Measurements from ENCODE around the gene IGF2R. TPM values are rescaled to one million over a fixed set of nuclear protein-coding genes. Genes with fewer than 3 reads are reported as not detected.

Gene IGF2R
- total RNA-seq, 4 donors from 2014 or later: 38.2 to 56.1 (median 52.0) TPM

DNA sequence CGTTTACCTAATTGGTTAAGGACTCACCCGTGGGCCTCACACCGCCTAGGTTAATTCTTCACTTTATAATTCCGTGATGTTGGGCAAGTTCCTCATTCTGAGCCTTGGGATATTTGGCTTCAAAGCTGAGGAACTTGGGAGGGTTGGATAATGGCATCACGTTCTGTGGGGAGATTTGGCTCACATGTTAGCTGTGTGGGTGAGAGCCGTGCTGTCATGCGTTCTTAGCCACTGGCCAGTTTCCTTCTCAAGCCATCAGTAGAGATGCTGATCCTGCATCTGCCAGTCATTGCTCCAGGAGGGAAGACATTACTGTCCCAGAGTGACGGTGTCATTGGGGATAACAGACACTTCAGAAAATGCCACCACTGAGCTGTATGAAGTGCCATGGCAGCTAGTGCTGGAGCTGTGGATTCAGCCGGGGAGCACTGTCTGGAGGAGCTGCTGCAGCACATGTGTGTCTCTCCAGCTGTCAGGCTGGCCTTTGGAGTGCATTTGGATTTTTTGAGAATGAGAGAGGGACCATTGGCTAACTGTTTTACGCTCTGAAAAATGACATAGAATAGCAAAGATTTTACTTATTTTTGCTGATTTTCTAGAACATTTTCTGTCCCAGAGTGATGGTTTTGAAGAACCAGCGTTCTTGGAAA is 16.5 kb downstream of the IGF2R start:
- WGBS, 2 donors: 54 to 64% methylated on average over 8 to 11 of the region's 11 CpGs
- Histone ChIP-seq H3K4me1 (peaks cover 45 to 98% (median 54%) of the 10 kb centered on the region in 3 donors), H3K27ac (peak overlapping the region in 2 of 4 donors; percentile 11 to 23), H3K27me3 (no peaks in the 10 kb centered on the region), H3K4me3 (no peak overlapping the region), H3K36me3 (no peaks in the 10 kb centered on the region), H3K9me3 (no peaks in the 10 kb centered on the region)
- TF ChIP-seq POLR2A (IDR thresholded peaks at IDR 0.05): no peak
- TF ChIP-seq, protein P1, sequence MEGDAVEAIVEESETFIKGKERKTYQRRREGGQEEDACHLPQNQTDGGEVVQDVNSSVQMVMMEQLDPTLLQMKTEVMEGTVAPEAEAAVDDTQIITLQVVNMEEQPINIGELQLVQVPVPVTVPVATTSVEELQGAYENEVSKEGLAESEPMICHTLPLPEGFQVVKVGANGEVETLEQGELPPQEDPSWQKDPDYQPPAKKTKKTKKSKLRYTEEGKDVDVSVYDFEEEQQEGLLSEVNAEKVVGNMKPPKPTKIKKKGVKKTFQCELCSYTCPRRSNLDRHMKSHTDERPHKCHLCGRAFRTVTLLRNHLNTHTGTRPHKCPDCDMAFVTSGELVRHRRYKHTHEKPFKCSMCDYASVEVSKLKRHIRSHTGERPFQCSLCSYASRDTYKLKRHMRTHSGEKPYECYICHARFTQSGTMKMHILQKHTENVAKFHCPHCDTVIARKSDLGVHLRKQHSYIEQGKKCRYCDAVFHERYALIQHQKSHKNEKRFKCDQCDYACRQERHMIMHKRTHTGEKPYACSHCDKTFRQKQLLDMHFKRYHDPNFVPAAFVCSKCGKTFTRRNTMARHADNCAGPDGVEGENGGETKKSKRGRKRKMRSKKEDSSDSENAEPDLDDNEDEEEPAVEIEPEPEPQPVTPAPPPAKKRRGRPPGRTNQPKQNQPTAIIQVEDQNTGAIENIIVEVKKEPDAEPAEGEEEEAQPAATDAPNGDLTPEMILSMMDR (IDR thresholded peaks at IDR 0.05): no peak
- no peak for DNase-seq
- intact Hi-C loops (cut with DNase I): no loop called here

DNA sequence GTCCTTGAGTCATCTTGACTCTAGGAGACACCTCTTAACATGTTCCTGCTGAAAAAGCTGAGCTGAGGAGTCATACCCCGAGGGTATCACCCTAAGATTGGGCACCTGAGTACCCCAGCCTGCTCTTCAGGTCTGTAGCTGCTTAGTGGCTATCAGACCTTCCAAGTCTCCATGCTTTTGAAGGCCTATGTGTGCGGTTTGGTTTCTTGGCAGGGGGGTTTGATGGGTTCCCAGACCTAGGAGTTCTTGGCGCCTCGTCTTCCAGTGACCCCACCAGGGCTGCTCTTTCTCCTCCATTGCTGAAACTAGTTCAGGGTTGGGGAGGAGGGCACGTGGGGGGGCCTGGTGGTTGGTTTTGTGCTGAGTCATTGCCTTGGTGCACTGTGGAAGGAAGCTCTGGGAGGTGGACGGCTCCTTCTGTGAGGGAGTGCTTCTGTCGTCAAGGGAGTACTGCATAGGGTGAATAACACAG is 20.1 kb downstream of the IGF2R start:
- Histone ChIP-seq H3K4me3 (no peak overlapping the region), H3K27me3 (no peaks in the 10 kb centered on the region), H3K9me3 (no peaks in the 10 kb centered on the region), H3K4me1 (peaks cover 17 to 70% (median 27%) of the 10 kb centered on the region in 3 donors), H3K36me3 (peaks cover 0 to 16% (median 0%) of the 10 kb centered on the region in 3 donors), H3K27ac (peak overlapping the region; percentile 55 to 72 (median 70))
- no peak for DNase-seq
- WGBS, 2 donors: 32 to 49% methylated on average over 3 to 4 of the region's 7 CpGs
- no peak for TF ChIP-seq POLR2A (IDR thresholded peaks at IDR 0.05)
- TF ChIP-seq, protein P1 (IDR thresholded peaks at IDR 0.05): no peak
- intact Hi-C loops (cut with DNase I): no loop called here

DNA sequence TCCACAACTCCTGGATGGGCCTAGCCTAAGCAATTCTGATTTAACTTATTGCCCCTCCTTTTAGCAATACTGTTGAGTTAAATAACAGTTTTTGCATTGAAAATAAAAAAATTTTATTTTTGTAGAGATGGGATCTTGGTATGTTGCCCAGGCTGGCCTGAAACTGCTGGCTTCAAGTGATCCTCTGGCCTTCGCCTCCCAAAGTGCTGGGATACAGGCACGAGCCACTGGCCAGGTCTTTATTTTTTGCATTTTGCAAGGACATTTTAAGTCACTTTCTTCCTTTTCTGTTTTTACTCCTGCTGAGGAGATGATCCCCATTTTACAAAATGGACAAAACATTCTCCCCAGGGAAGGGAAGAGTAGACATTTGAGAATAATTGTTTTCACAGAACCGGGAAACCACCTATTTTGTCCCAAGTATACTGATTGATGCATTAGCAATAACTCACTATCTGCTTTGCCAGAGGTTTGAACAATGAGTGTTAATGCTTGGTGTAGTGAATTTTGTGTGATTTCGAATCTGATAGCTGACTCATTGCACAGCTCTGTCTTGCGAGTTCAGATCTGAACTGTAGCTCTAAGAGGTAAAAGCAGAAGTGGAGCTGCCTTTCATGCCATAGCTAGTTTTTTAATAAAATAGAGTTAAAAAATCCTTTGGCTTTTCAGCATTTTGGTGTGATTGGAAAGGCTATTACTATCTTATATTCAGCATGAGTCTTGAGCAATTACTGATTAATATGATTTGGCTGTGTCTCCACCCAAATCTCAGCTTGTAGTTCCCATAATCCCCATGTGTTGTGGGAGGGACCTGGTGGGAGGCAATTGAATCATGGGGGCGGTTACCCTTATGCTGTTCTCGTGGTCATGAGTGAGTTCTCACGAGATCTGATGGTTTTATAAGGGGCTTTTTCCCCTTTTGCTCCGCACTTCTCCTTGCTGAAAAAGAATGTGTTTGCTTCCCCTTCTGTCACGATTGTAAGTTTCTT is 20.9 kb downstream of the IGF2R start:
- intact Hi-C loops (cut with DNase I): no loop called here
- Histone ChIP-seq H3K27ac (peak overlapping the region; percentile 55 to 72 (median 70)), H3K27me3 (no peaks in the 10 kb centered on the region), H3K4me1 (peaks cover 12 to 63% (median 22%) of the 10 kb centered on the region in 3 donors), H3K4me3 (no peak overlapping the region), H3K9me3 (no peaks in the 10 kb centered on the region), H3K36me3 (peaks cover 0 to 20% (median 0%) of the 10 kb centered on the region in 3 donors)
- WGBS, 2 donors: 35 to 45% methylated on average over 10 of the region's 10 CpGs
- TF ChIP-seq POLR2A (IDR thresholded peaks at IDR 0.05): no peak
- TF ChIP-seq, protein P1 (IDR thresholded peaks at IDR 0.05): no peak
- no peak for DNase-seq

DNA sequence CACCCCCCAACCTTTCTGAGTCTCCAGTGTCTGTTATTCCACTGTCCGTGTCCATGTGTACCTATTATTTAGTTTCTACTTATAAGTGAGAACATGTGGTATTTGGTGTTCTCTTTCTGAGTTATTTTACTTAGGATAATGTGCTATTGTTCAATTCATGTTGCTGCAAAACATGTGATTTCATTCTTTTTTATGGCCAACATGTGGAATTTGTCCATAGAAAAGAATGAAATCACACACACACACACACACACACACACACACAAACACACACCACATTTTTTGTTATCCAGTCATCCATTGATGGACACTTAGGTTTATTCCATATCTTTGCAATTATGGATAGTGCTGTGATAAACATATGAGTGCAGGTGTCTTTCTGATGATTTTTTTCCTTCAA is 23.5 kb downstream of the IGF2R start:
- peaks cover 0 to 33% (median 0%) of the 10 kb centered on the region in 3 donors for H3K36me3 ChIP-seq
- H3K27ac ChIP-seq: no peak overlapping the region
- intact Hi-C loops (cut with DNase I): no loop called here
- WGBS, 2 donors: 92 to 95% methylated on average over 1 of the region's 1 CpG
- peaks cover 8 to 45% (median 22%) of the 10 kb centered on the region in 3 donors for H3K4me1 ChIP-seq
- H3K27me3 ChIP-seq: no peaks in the 10 kb centered on the region
- no peaks in the 10 kb centered on the region for H3K9me3 ChIP-seq
- no peak for TF ChIP-seq POLR2A (IDR thresholded peaks at IDR 0.05)
- TF ChIP-seq, protein P1 (IDR thresholded peaks at IDR 0.05): no peak
- DNase-seq: no peak
- no peak overlapping the region for H3K4me3 ChIP-seq

Measured in esophagus squamous epithelium (tissue), 5 donors.